Naive thymus-derived CD8-positive, alpha-beta T cell (primary cell): ENCODE results near the gene KNDC1. TPM values are rescaled to one million over a fixed set of nuclear protein-coding genes. Genes with fewer than 3 reads are reported as not detected.
"Not testable (repeated sequence)": the region's sequence is repeated elsewhere in the genome, so short reads cannot be mapped to it uniquely, and the experiment has no call there.

ENCODE experiments used
- ATAC-seq, 2 donors: fragments of 150-1000 bp; cut with Tn5 transposase in 1 of 2; sonication (Bioruptor Pico), chemical (Tn5 transposase) in 1 of 2; 1 replicate in 1 of 2; 2 replicates in 1 of 2; pipeline ENCODE4 v1.10.0; 2021; ENCODE audit warnings: mild to moderate bottlenecking in 2 of 2, moderate library complexity in 2 of 2
- POLR2A ChIA-PET: fragments of 350-600 bp; sonication (Branson Sonifier 250); formaldehyde crosslinking; loops from one replicate; lab custom pipeline; 2021; ENCODE audit warnings: antibody characterized with exemption; lab: Charles Lee
- DNase-seq, 10 donors: peaks; one replicate each; pipeline versions ENCODE4 v3.0.0 to v3.0.0-alpha.2; 2020 to 2022
- H3K27ac Mint-ChIP-seq, 10 donors: one replicate each; pipeline ENCODE4 v1.8.0; 2020 to 2022; ENCODE audit warnings: mild to moderate bottlenecking in 10 of 10, mixed read lengths in 10 of 10, moderate library complexity in 4 of 10, inconsistent platforms in 1 of 10
- H3K27me3 Mint-ChIP-seq, 5 donors: one replicate each; pipeline ENCODE4 v1.8.0; 2021 to 2022; ENCODE audit warnings: mixed read lengths in 5 of 5
- H3K36me3 Mint-ChIP-seq, 3 donors: one replicate each; pipeline ENCODE4 v1.8.0; 2020 to 2022; ENCODE audit warnings: mixed read lengths in 3 of 3, mild to moderate bottlenecking in 2 of 3, inconsistent platforms in 1 of 3
- H3K4me1 Mint-ChIP-seq, 4 donors: one replicate each; pipeline ENCODE4 v1.8.0; 2021 to 2022; ENCODE audit warnings: mixed read lengths in 4 of 4
- H3K4me3 Mint-ChIP-seq, 10 donors: one replicate each; pipeline ENCODE4 v1.8.0; 2020 to 2022; ENCODE audit warnings: mild to moderate bottlenecking in 10 of 10, mixed read lengths in 10 of 10, moderate library complexity in 6 of 10, inconsistent platforms in 1 of 10
- H3K9me3 Mint-ChIP-seq, 9 donors: one replicate each; pipeline ENCODE4 v1.8.0; 2020 to 2022; ENCODE audit warnings: mixed read lengths in 9 of 9, mild to moderate bottlenecking in 3 of 9, inconsistent platforms in 1 of 9, moderate library complexity in 1 of 9
- polyA plus RNA-seq, 3 donors: library from polyadenylated mRNA; unstranded; fragments of 300-500 nt; fragmentation: Illumina TruSeq; gene quantifications; one replicate each; pipeline ENCODE4 v1.2.3, GENCODE V29; 2021
- total RNA-seq, 8 experiments: library from RNA in 2 of 8; stranded (reverse) in 2 of 8; gene quantifications; one replicate each; pipeline ENCODE4 v1.2.3 and lab custom pipeline; 2021 to 2026

The KNDC1 gene
- total and polyA plus RNA-seq, 5 experiments from 2014 or later: 0.49 TPM; not detected in 4

GRCh38 chr10:133137486-133138145 lies 22.4 kb upstream of the KNDC1 start:
- H3K27ac Mint-ChIP-seq, H3K9me3 Mint-ChIP-seq, DNase-seq, H3K36me3 Mint-ChIP-seq, H3K4me3 Mint-ChIP-seq, H3K4me1 Mint-ChIP-seq, POLR2A ChIA-PET, ATAC-seq: not testable (repeated sequence)
- H3K27me3 Mint-ChIP-seq: peaks cover 0 to 13% (median 1%) of the 10 kb centered on the region in 5 donors

GRCh38 chr10:133139551-133140065 lies 20.4 kb upstream of the KNDC1 start:
- H3K27ac Mint-ChIP-seq: no peak overlapping the region
- POLR2A ChIA-PET: no interaction called here
- peaks cover 8 to 24% (median 11%) of the 10 kb centered on the region in 5 donors for H3K27me3 Mint-ChIP-seq
- DNase-seq (peak in 2 of 10 donors; percentile 15 to 30), ATAC-seq (no peak)
- no peak overlapping the region for H3K4me3 Mint-ChIP-seq
- H3K36me3 Mint-ChIP-seq: no peaks in the 10 kb centered on the region
- no peaks in the 10 kb centered on the region for H3K9me3 Mint-ChIP-seq
- peaks cover 2 to 9% (median 5%) of the 10 kb centered on the region in 4 donors for H3K4me1 Mint-ChIP-seq

- peak in 2 of 10 donors; percentile 11 to 54 for DNase-seq
- Mint-ChIP-seq H3K27ac (no peak overlapping the region), H3K36me3 (no peaks in the 10 kb centered on the region), H3K9me3 (no peaks in the 10 kb centered on the region), H3K4me1 (peaks cover 2 to 10% (median 5%) of the 10 kb centered on the region in 4 donors), H3K4me3 (no peak overlapping the region), H3K27me3 (peaks cover 15 to 33% (median 18%) of the 10 kb centered on the region in 5 donors)
- no peak for ATAC-seq
- POLR2A ChIA-PET: no interaction called here
These were observed 19.4 kb upstream of the KNDC1 start for GRCh38 chr10:133140417-133141143.

GRCh38 chr10:133141144-133141957 lies 18.7 kb upstream of the KNDC1 start:
- H3K4me1 Mint-ChIP-seq: peaks cover 2 to 10% (median 5%) of the 10 kb centered on the region in 4 donors
- POLR2A ChIA-PET: no interaction called here
- peak in 2 of 10 donors; percentile 15 to 61 for DNase-seq
- no peak for ATAC-seq
- peaks cover 18 to 35% (median 21%) of the 10 kb centered on the region in 5 donors for H3K27me3 Mint-ChIP-seq
- H3K4me3 Mint-ChIP-seq: no peak overlapping the region
- peaks cover 0 to 3% (median 0%) of the 10 kb centered on the region in 9 donors for H3K9me3 Mint-ChIP-seq
- no peak overlapping the region for H3K27ac Mint-ChIP-seq
- peaks cover 0 to 2% (median 0%) of the 10 kb centered on the region in 3 donors for H3K36me3 Mint-ChIP-seq

GRCh38 chr10:133141958-133142340 lies 18.1 kb upstream of the KNDC1 start:
- Mint-ChIP-seq H3K36me3 (peaks cover 0 to 8% (median 0%) of the 10 kb centered on the region in 3 donors), H3K27me3 (peaks cover 22 to 40% (median 27%) of the 10 kb centered on the region in 5 donors), H3K4me3 (no peak overlapping the region), H3K4me1 (peaks cover 2 to 10% (median 5%) of the 10 kb centered on the region in 4 donors), H3K27ac (no peak overlapping the region), H3K9me3 (peaks cover 0 to 9% (median 0%) of the 10 kb centered on the region in 9 donors)
- ATAC-seq: no peak
- DNase-seq: peak in 2 of 10 donors; percentile 10 to 59
- POLR2A ChIA-PET: no interaction called here

GRCh38 chr10:133142523-133143199 lies 17.4 kb upstream of the KNDC1 start:
- POLR2A ChIA-PET: no interaction called here
- no peak overlapping the region for H3K27ac Mint-ChIP-seq
- no peak overlapping the region for H3K4me3 Mint-ChIP-seq
- peaks cover 29 to 47% (median 33%) of the 10 kb centered on the region in 5 donors for H3K27me3 Mint-ChIP-seq
- ATAC-seq (no peak), DNase-seq (peak in 2 of 10 donors; percentile 10 to 34)
- peaks cover 2 to 10% (median 5%) of the 10 kb centered on the region in 4 donors for H3K4me1 Mint-ChIP-seq
- peaks cover 4 to 16% (median 6%) of the 10 kb centered on the region in 9 donors for H3K9me3 Mint-ChIP-seq
- H3K36me3 Mint-ChIP-seq: peaks cover 0 to 15% (median 2%) of the 10 kb centered on the region in 3 donors

GRCh38 chr10:133143200-133143533 lies 16.9 kb upstream of the KNDC1 start:
- POLR2A ChIA-PET: no interaction called here
- peaks cover 0 to 20% (median 2%) of the 10 kb centered on the region in 3 donors for H3K36me3 Mint-ChIP-seq
- ATAC-seq (no peak), DNase-seq (peak in 1 of 10 donors; percentile 12)
- H3K4me3 Mint-ChIP-seq: no peak overlapping the region
- H3K9me3 Mint-ChIP-seq: peaks cover 4 to 21% (median 11%) of the 10 kb centered on the region in 9 donors
- peaks cover 34 to 51% (median 38%) of the 10 kb centered on the region in 5 donors for H3K27me3 Mint-ChIP-seq
- H3K27ac Mint-ChIP-seq: no peak overlapping the region
- peaks cover 2 to 10% (median 5%) of the 10 kb centered on the region in 4 donors for H3K4me1 Mint-ChIP-seq

GRCh38 chr10:133143546-133143945 lies 16.5 kb upstream of the KNDC1 start:
- Mint-ChIP-seq H3K4me3 (peak overlapping the region in 1 of 10 donors; percentile 46), H3K27me3 (peaks cover 35 to 55% (median 41%) of the 10 kb centered on the region in 5 donors), H3K36me3 (peaks cover 0 to 24% (median 2%) of the 10 kb centered on the region in 3 donors), H3K27ac (peak overlapping the region in 1 of 10 donors; percentile 21), H3K4me1 (peaks cover 2 to 10% (median 5%) of the 10 kb centered on the region in 4 donors), H3K9me3 (peaks cover 4 to 24% (median 11%) of the 10 kb centered on the region in 9 donors)
- DNase-seq: no peak
- ATAC-seq: no peak
- POLR2A ChIA-PET: no interaction called here

GRCh38 chr10:133144771-133145170 lies 15.2 kb upstream of the KNDC1 start:
- peaks cover 0 to 27% (median 2%) of the 10 kb centered on the region in 3 donors for H3K36me3 Mint-ChIP-seq
- DNase-seq: no peak
- H3K4me3 Mint-ChIP-seq: no peak overlapping the region
- peaks cover 2 to 10% (median 5%) of the 10 kb centered on the region in 4 donors for H3K4me1 Mint-ChIP-seq
- no peak overlapping the region for H3K27ac Mint-ChIP-seq
- peaks cover 4 to 34% (median 11%) of the 10 kb centered on the region in 9 donors for H3K9me3 Mint-ChIP-seq
- POLR2A ChIA-PET: no interaction called here
- H3K27me3 Mint-ChIP-seq: peaks cover 43 to 63% (median 52%) of the 10 kb centered on the region in 5 donors
- no peak for ATAC-seq

- no peak overlapping the region for H3K27ac Mint-ChIP-seq
- peaks cover 0 to 27% (median 2%) of the 10 kb centered on the region in 3 donors for H3K36me3 Mint-ChIP-seq
- no peak for DNase-seq
- no peak for ATAC-seq
- H3K9me3 Mint-ChIP-seq: peaks cover 4 to 43% (median 11%) of the 10 kb centered on the region in 9 donors
- H3K27me3 Mint-ChIP-seq: peaks cover 35 to 69% (median 50%) of the 10 kb centered on the region in 5 donors
- POLR2A ChIA-PET: no interaction called here
- no peaks in the 10 kb centered on the region for H3K4me1 Mint-ChIP-seq
- no peak overlapping the region for H3K4me3 Mint-ChIP-seq
These were observed 9.8 kb upstream of the KNDC1 start for GRCh38 chr10:133150226-133150625.

- Mint-ChIP-seq H3K36me3 (peaks cover 0 to 27% (median 2%) of the 10 kb centered on the region in 3 donors), H3K27me3 (peaks cover 33 to 65% (median 48%) of the 10 kb centered on the region in 5 donors), H3K4me1 (no peaks in the 10 kb centered on the region), H3K27ac (peak overlapping the region in 1 of 10 donors; percentile 11), H3K9me3 (peaks cover 4 to 43% (median 11%) of the 10 kb centered on the region in 9 donors), H3K4me3 (no peak overlapping the region)
- DNase-seq (no peak), ATAC-seq (no peak)
- POLR2A ChIA-PET: no interaction called here
These were observed 9.4 kb upstream of the KNDC1 start for GRCh38 chr10:133150656-133151055.
